Loucy (cell line): ENCODE measurements around the gene NIPBL.

Experiments used
- EZH2phosphoT487 ChIP-seq: fragments of 200-600 bp; IDR thresholded peaks from 2 replicates; pipeline ENCODE4 v1.6.1; 2018; ENCODE audit warnings: antibody characterized with exemption, mild to moderate bottlenecking, moderate library complexity, borderline replicate concordance
- TF ChIP-seq, protein P1 (sequence below): fragments of 200-600 bp; sonication (generic); conservative IDR thresholded peaks from 2 replicates; pipeline ENCODE4 v1.5.1; 2014; ENCODE audit warnings: mild to moderate bottlenecking, antibody characterized with exemption, low read length

DNA sequence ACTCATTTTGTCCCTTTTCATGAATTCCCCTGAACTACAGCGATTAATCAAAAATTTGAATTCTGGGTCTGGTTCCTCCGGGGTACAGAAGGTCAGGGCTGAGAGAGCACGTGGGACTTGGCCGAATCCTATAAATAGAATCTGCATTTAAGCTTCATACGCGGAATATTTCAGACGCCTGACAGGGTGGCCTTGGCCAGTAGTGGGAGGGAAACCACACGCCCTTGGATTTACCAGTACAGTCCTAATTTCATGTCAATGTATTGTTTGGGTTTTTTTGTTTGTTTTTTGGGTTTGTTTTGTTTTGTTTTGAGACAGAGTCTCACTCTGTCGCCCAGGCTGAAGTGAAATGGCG is 21.5 kb upstream of the NIPBL start:
- TF ChIP-seq, protein P1, sequence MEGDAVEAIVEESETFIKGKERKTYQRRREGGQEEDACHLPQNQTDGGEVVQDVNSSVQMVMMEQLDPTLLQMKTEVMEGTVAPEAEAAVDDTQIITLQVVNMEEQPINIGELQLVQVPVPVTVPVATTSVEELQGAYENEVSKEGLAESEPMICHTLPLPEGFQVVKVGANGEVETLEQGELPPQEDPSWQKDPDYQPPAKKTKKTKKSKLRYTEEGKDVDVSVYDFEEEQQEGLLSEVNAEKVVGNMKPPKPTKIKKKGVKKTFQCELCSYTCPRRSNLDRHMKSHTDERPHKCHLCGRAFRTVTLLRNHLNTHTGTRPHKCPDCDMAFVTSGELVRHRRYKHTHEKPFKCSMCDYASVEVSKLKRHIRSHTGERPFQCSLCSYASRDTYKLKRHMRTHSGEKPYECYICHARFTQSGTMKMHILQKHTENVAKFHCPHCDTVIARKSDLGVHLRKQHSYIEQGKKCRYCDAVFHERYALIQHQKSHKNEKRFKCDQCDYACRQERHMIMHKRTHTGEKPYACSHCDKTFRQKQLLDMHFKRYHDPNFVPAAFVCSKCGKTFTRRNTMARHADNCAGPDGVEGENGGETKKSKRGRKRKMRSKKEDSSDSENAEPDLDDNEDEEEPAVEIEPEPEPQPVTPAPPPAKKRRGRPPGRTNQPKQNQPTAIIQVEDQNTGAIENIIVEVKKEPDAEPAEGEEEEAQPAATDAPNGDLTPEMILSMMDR, result no peak
- no peak for TF ChIP-seq EZH2phosphoT487
